RWPE2 (cell line): ENCODE results near the gene MMP14.
A peak's percentile ranks its signal among the peaks of the same experiment; 100 is the strongest.
"Not testable (repeated sequence)": the region's sequence is repeated elsewhere in the genome, so short reads cannot be mapped to it uniquely, and the experiment has no call there.

Experiments used
- ATAC-seq: fragments of 200-7000 bp; cut with Tn5 transposase; 3 replicates; pipeline ENCODE4 v1.9.1; 2021; ENCODE audit warnings: low read depth
- DNase-seq: peaks from one replicate; pipeline ENCODE4 v3.0.0-alpha.2; 2020; ENCODE audit warnings: low spot score
- H3K27ac ChIP-seq: fragments of 450-650 bp; 2 replicates; pipeline ENCODE4 v1.5.1; 2017; ENCODE audit warnings: mild to moderate bottlenecking; ENCODE audit not compliant: poor library complexity, severe bottlenecking
- H3K27me3 ChIP-seq: fragments of 250-450 bp; sonication (Bioruptor Pico); 2 replicates; pipeline ENCODE4 v1.5.1; 2021; ENCODE audit warnings: mild to moderate bottlenecking, moderate library complexity; ENCODE audit not compliant: insufficient read depth, poor library complexity, severe bottlenecking
- H3K36me3 ChIP-seq: fragments of 250-450 bp; sonication (Bioruptor Pico); 2 replicates; pipeline ENCODE4 v1.5.1; 2020; ENCODE audit warnings: low read depth, mild to moderate bottlenecking, moderate library complexity
- H3K4me1 ChIP-seq: fragments of 250-450 bp; sonication (Bioruptor Pico); 2 replicates; pipeline ENCODE4 v1.5.1; 2021; ENCODE audit warnings: mild to moderate bottlenecking, moderate library complexity; ENCODE audit not compliant: insufficient read depth, poor library complexity, severe bottlenecking
- H3K4me3 ChIP-seq: fragments of 250-450 bp; sonication (Bioruptor Pico); 2 replicates; pipeline ENCODE4 v1.5.1; 2021; ENCODE audit warnings: mild to moderate bottlenecking, moderate library complexity; ENCODE audit not compliant: severe bottlenecking
- H3K9me3 ChIP-seq: fragments of 250-450 bp; sonication (Bioruptor Pico); 2 replicates; pipeline ENCODE4 v1.5.1; 2021; ENCODE audit warnings: mild to moderate bottlenecking, moderate library complexity; ENCODE audit not compliant: severe bottlenecking
- CTCF ChIP-seq: fragments of 450-650 bp; IDR thresholded peaks from one replicate; pipeline ENCODE4 v1.5.1; 2017; ENCODE audit warnings: mild to moderate bottlenecking, moderate library complexity; ENCODE audit not compliant: poor library complexity, severe bottlenecking

MMP14 gene

GRCh38 chr14:22821193-22822015 lies 15.0 kb upstream of the MMP14 start:
- no peak for TF ChIP-seq CTCF
- Histone ChIP-seq H3K9me3 (no peaks in the 10 kb centered on the region), H3K27me3 (no peaks in the 10 kb centered on the region), H3K4me1 (peaks cover 29% of the 10 kb centered on the region), H3K27ac (peak overlapping the region; percentile 84), H3K4me3 (no peak overlapping the region), H3K36me3 (no peaks in the 10 kb centered on the region)
- no peak for DNase-seq
- ATAC-seq: no peak

DNA sequence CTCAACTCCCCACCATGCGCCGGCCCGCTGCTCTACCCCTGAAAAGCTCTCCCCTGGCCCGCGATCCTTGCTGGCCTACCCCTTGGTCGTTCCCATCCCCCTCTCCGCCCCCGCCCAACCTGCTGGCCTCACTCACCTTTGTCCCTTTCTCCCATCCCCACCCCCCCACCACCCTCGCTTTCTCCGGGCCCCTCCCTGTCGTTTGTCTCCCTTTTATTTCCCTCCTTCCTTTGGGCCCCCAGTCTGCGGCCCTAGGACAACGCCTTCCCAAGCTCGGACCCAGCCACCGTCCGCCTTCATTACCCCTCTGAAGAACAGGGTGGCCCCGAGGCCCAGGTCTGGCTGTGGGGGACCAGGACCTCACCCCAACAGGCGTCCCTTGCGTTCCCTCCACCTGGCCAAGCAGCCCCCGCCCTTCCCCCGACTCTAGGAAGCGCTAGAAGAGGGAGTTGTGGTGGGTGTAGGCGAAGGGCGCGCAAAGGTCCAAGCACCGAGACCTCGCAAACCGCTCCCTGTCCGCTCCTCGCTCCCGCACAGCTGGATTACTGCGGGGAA lies 14.3 kb upstream of the MMP14 start:
- Histone ChIP-seq H3K4me3 (no peak overlapping the region), H3K36me3 (no peaks in the 10 kb centered on the region), H3K4me1 (peaks cover 29% of the 10 kb centered on the region), H3K27me3 (no peaks in the 10 kb centered on the region), H3K27ac (peak overlapping the region; percentile 84), H3K9me3 (no peaks in the 10 kb centered on the region)
- ATAC-seq (no peak), DNase-seq (no peak)
- TF ChIP-seq CTCF: no peak

DNA sequence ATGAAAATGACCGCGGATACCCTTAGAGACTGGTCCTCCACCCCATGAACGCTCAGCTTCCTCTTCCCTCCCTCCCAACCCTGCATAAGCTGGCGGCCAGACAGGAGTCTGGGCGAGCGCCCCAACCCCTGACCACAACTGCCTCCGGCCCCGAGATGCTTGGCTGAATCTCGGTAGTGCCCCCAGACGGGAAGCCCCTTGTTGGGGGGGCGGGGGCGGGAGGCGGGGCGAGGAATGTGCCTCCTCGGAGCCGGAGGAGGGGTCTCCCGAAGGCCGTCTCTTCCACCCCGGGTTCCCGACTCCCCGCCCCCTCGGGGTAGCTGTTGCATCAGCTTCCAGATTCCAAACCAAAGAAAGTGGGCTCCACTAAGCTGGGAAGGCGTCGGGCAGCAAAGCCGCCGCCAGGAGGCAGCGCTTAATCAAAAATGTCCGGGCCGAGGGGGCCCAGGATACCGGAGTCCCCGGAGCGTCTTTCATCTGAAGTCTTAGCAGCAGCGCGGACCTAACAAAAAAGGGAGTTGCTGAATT lies 13.8 kb upstream of the MMP14 start:
- Histone ChIP-seq H3K9me3 (no peaks in the 10 kb centered on the region), H3K4me3 (no peak overlapping the region), H3K27me3 (no peaks in the 10 kb centered on the region), H3K27ac (peak overlapping the region; percentile 84), H3K36me3 (no peaks in the 10 kb centered on the region), H3K4me1 (peaks cover 29% of the 10 kb centered on the region)
- TF ChIP-seq CTCF: peak; percentile 95
- ATAC-seq: peak; percentile 73
- no peak for DNase-seq

DNA sequence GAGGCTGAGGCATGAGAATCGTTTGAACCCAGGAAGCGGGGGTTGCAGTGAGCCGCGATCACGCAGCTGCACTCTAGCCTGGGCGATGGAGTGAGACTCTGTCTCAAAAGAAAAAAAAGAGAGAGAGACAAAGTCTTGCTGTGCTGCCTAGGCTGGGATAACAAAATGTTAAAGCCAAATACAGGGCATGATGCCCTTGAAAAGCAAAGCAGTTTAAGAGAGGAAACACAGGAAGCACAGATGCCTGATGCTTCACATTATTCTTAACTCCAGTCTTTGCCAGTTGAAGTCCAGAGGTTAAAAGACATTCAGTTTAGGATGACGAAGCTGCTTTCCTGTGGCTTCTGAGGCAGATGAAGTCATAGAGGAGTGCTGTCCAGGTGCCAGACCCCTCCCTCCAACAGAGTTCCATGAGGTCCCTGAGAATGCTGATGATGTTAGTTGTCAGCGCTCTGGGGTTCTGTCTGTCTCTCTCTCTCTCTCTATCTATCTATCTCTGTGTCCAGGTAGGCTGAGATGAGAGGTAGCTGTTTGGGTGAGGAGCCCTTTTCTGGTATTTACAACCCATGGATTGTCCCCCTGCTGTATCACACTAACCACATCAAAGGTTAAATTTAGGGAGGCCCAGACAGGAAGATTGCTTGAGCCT lies 11.6 kb upstream of the MMP14 start:
- peak overlapping the region; percentile 84 for H3K27ac ChIP-seq
- ATAC-seq: peak; percentile 70
- no peak overlapping the region for H3K4me3 ChIP-seq
- no peaks in the 10 kb centered on the region for H3K27me3 ChIP-seq
- DNase-seq: no peak
- H3K36me3 ChIP-seq: no peaks in the 10 kb centered on the region
- H3K4me1 ChIP-seq: peaks cover 27% of the 10 kb centered on the region
- TF ChIP-seq CTCF: no peak
- H3K9me3 ChIP-seq: no peaks in the 10 kb centered on the region

DNA sequence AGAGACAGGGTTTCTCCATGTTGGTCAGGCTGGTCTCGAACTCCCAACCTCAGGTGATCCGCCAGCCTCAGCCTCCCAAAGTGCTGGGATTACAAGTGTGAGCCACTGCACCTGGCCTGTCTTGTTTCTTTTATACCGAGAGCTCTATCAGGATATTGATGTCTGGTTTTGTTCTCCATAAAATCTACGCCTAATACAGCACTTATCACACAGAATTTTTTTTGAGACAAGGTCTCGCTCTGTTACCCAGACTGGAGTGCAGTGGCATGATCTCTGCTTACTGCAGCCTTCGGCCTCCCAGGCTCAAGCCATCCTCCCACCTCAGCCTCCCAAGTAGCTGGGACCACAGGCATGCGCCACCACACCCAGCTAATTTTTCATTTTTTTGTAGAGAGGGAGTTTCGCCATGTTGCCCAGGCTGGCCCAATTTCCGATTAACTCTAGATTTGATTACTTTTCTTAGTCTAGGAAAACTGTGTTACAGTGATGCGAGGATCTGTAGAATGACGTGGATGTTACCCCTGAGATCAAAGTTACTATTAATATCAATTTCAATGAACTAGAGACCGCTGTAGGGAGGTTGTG lies 7.2 kb upstream of the MMP14 start:
- not testable (repeated sequence) for DNase-seq, ATAC-seq, H3K9me3 ChIP-seq, H3K27me3 ChIP-seq
- Histone ChIP-seq H3K27ac (peak overlapping the region; percentile 56), H3K36me3 (peaks cover 31% of the 10 kb centered on the region), H3K4me1 (peaks cover 16% of the 10 kb centered on the region), H3K4me3 (peak overlapping the region; percentile 55)
